22Rv1 (cell line): ENCODE results near the gene ALDH1A2.

Experiments
- CTCF ChIP-seq: fragments of 450-650 bp; IDR thresholded peaks from 2 replicates; pipeline ENCODE4 v1.5.1; 2017; ENCODE audit warnings: mild to moderate bottlenecking
- ZFX ChIP-seq: fragments of 450-650 bp; IDR thresholded peaks from 2 replicates; pipeline ENCODE4 v1.6.1; 2017; ENCODE audit warnings: antibody characterized with exemption, borderline replicate concordance

GRCh38 chr15:57969355-57969754 is 96.2 kb downstream of the ALDH1A2 start:
- peak; percentile 13; the same call in 1 of the 2 replicates for TF ChIP-seq CTCF
- TF ChIP-seq ZFX = no peak
